Measurements from ENCODE around the gene ABTB1. TPM values are rescaled to one million over a fixed set of nuclear protein-coding genes. Genes with fewer than 3 reads are reported as not detected.

The ABTB1 gene
- total RNA-seq, 2 experiments from 2014 or later, result 9.7 to 10.6 TPM

DNA sequence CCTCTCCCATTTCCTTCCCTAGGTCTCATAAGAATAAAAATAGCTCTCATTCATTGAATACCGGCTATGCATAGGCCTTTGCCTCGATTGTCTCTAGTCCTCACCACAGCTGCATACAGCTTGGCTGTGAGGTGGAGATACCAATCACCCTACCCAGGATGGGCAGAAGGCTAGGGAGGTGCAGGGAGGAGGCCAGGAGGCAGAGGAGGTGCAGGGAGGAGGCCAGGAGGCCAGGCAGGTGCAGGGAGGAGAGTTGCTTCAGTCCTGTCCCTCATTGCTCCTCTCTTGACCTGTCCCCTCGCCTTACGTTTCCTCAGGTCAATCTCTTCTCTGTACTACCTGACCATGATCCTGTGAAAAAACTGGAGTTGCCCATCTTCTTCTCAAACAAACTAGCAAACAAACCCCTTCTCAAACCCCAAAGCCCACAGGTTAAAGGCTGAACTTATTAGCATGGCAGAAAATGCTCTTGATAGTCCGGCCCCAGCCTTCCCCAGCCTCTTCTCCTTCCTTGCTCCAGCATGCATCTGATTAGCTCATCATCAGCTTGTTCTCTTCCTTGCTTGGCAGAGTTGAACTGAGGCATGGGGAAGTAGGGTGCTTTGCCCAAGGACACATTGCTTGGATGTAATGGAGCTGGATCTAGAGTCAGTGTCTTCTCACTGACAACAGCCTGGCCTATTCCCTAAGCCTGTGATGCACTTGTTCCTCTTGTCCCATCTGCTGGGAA is 27.9 kb upstream of the ABTB1 start:
- H3K27me3 Mint-ChIP-seq, result no peaks in the 10 kb centered on the region
- TF ChIP-seq, protein P1, sequence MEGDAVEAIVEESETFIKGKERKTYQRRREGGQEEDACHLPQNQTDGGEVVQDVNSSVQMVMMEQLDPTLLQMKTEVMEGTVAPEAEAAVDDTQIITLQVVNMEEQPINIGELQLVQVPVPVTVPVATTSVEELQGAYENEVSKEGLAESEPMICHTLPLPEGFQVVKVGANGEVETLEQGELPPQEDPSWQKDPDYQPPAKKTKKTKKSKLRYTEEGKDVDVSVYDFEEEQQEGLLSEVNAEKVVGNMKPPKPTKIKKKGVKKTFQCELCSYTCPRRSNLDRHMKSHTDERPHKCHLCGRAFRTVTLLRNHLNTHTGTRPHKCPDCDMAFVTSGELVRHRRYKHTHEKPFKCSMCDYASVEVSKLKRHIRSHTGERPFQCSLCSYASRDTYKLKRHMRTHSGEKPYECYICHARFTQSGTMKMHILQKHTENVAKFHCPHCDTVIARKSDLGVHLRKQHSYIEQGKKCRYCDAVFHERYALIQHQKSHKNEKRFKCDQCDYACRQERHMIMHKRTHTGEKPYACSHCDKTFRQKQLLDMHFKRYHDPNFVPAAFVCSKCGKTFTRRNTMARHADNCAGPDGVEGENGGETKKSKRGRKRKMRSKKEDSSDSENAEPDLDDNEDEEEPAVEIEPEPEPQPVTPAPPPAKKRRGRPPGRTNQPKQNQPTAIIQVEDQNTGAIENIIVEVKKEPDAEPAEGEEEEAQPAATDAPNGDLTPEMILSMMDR (IDR thresholded peaks at IDR 0.05), result no peak
- POLR2A ChIA-PET, result interaction anchor here (0.7 to 1.1 kb wide), 2 partner anchors 12 to 27 kb away, joined by 3 read pairs; no protein-coding TSS in a partner anchor
- ATAC-seq (no peak), DNase-seq (no peak)
- H3K4me3 Mint-ChIP-seq, result no peak overlapping the region
- no peaks in the 10 kb centered on the region for H3K9me3 Mint-ChIP-seq
- no peaks in the 10 kb centered on the region for H3K4me1 Mint-ChIP-seq (ENCODE audit: low read depth)
- intact Hi-C loops (cut with micrococcal nuclease), result no loop called here
- CTCF ChIA-PET, result interaction anchor here (0.8 kb wide), 1 partner anchor 70 kb away, joined by 3 read pairs; no protein-coding TSS in a partner anchor
- no peak overlapping the region for H3K27ac Mint-ChIP-seq
- H3K36me3 Mint-ChIP-seq (ENCODE audit: low read depth), result no peaks in the 10 kb centered on the region

DNA sequence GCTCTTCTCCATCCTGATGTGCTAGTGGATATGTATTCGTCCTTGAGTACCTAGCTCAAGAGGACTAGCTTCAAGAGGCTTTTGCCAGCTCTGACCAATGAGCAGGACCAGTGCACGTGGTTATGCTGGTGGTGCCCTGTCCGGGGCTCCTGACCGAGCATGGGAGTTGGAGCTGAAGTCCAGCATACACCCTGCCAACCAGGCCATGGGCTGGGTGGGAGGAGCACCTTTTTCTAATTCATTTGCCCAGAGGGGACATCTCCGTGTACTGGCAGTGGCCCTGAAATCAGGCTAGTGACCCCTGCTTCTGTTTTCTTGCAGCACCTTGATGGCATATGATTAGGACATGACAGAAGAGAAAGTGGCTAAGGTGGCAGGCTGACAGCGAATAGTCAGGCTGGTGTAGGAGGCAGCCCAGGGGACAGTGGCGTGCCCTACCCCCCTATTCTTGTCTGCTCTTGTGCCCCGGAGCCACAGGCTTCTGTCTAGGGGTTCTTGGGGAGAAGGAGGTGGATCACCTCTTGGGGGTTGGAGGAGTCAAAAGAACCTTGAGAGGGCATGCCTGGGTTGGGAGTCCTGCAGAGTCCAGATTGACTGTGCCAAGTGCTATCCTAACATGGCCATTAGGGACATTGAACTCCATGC is 27.3 kb upstream of the ABTB1 start:
- H3K4me3 Mint-ChIP-seq, result no peak overlapping the region
- no peaks in the 10 kb centered on the region for H3K36me3 Mint-ChIP-seq (ENCODE audit: low read depth)
- ChIA-PET CTCF (interaction anchor here (1.3 kb wide), 1 partner anchor 71 kb away, joined by 3 read pairs; no protein-coding TSS in a partner anchor), POLR2A (no interaction called here)
- no peaks in the 10 kb centered on the region for H3K9me3 Mint-ChIP-seq
- TF ChIP-seq, protein P1 (IDR thresholded peaks at IDR 0.05), result no peak
- H3K27me3 Mint-ChIP-seq, result no peaks in the 10 kb centered on the region
- no peak for ATAC-seq
- no peak for DNase-seq
- intact Hi-C loops (cut with micrococcal nuclease), result no loop called here
- no peak overlapping the region for H3K27ac Mint-ChIP-seq
- H3K4me1 Mint-ChIP-seq (ENCODE audit: low read depth), result no peaks in the 10 kb centered on the region

DNA sequence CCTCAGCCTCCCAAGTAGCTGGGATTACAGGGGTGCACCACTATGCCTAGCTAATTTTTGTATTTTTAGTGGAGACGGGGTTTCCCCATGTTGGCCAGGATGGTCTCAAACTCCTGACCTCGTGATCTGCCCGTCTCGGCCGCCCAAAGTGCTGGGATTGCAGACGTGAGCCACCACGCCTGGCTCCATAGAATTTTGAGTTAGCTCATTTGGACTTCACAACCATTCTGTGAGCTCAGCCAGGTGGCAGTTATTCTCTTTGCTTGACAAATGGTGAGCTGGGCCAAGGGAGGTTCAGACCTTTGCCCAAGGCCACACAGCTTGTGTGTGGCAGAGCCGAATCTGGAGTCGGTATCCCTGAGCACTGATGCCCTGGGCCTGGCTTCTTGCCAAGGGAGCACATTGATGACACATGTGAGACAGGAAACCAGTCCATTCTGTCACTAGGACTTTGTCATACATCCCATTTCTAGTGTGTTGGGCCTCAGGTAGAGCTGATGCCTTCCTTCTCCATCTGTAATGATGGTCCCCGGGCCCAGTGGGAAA is 26.2 kb upstream of the ABTB1 start:
- intact Hi-C loops (cut with micrococcal nuclease), result no loop called here
- Mint-ChIP-seq H3K4me3 (no peak overlapping the region), H3K27ac (no peak overlapping the region), H3K4me1 (ENCODE audit: low read depth) (no peaks in the 10 kb centered on the region), H3K9me3 (no peaks in the 10 kb centered on the region), H3K36me3 (ENCODE audit: low read depth) (no peaks in the 10 kb centered on the region), H3K27me3 (no peaks in the 10 kb centered on the region)
- ChIA-PET CTCF (interaction anchor here (1.3 kb wide), 1 partner anchor 72 kb away, joined by 3 read pairs; no protein-coding TSS in a partner anchor), POLR2A (interaction anchor here (1.2 to 1.4 kb wide), 2 partner anchors 26 to 47 kb away, joined by 3 read pairs; no protein-coding TSS in a partner anchor)
- TF ChIP-seq, protein P1 (IDR thresholded peaks at IDR 0.05), result no peak
- ATAC-seq (no peak), DNase-seq (no peak)

DNA sequence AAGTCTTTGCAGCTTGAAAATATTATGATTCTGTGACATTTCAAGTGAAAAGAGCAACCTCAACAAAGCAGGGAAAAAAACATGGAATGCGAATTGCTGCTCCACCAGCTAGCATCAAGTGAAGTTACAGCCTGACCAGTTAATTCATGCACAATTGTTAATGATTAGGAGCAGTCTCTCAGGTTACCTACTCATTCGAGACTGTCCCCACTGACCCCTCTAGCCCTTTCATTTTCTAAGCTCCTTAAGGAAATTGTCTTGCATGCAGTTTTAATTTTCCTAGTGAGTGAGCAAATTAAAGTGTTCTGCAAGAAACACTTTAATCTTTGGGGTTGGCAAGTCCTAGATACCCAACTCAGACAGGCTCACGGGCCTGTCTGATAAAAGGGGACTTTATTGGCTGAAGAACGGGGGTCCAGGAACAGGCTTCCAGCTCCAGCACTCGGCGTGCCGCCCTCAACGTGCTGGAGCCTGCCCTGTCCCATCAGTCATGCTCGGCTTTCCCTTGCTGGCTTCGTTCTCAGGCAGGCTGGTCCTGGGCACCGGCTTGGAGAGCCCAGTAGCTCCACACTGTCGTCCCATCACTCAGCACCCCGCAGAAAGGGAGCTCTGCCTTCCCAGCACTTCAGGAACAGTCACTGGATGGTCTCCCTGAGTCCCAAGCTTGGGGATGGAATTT is 25.4 kb upstream of the ABTB1 start:
- ChIA-PET POLR2A (interaction anchor here (1.2 to 1.4 kb wide), 2 partner anchors 25 to 48 kb away, joined by 3 read pairs; no protein-coding TSS in a partner anchor), CTCF (interaction anchor here (0.9 to 2.6 kb wide), 3 partner anchors 185 to 324 kb away, joined by 3 to 10 read pairs (median 3); no protein-coding TSS in a partner anchor)
- no peaks in the 10 kb centered on the region for H3K9me3 Mint-ChIP-seq
- no peak overlapping the region for H3K27ac Mint-ChIP-seq
- H3K27me3 Mint-ChIP-seq, result no peaks in the 10 kb centered on the region
- H3K4me3 Mint-ChIP-seq, result no peak overlapping the region
- intact Hi-C loops (cut with micrococcal nuclease), result no loop called here
- ATAC-seq (no peak), DNase-seq (no peak)
- no peaks in the 10 kb centered on the region for H3K4me1 Mint-ChIP-seq (ENCODE audit: low read depth)
- TF ChIP-seq, protein P1 (IDR thresholded peaks at IDR 0.05), result no peak
- no peaks in the 10 kb centered on the region for H3K36me3 Mint-ChIP-seq (ENCODE audit: low read depth)
